NCI-H2196 treated with DMSO at 0.1 percent for 48 hours (cell line): ENCODE data around the gene SUPT5H.

Source experiments
- DNase-seq: peaks from one replicate; lab custom pipeline; 2025; ENCODE audit not compliant: unreplicated experiment; lab: John Stamatoyannopoulos, UW

The SUPT5H gene

DNA sequence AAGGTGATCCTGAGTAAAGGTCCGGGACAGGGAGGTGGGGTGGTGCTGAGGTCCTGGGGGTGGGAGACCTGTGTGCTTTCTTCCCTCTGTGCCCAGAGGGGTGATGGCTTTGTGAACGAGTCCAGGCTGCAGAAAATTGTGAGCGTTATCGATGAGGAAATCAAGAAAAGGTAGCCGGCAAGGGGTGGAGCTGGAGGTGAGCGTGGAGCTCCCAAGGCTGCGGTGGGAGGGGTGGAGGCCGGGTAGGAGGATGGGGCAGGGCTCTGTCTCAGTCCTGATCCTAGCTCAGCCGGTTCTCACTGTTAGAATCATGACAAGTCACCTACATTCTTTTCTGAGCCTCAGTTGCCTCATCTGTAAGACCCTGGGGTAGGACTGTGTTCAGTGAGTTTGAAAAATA lies 73.6 kb downstream of the SUPT5H start:
- DNase-seq: no peak

DNA sequence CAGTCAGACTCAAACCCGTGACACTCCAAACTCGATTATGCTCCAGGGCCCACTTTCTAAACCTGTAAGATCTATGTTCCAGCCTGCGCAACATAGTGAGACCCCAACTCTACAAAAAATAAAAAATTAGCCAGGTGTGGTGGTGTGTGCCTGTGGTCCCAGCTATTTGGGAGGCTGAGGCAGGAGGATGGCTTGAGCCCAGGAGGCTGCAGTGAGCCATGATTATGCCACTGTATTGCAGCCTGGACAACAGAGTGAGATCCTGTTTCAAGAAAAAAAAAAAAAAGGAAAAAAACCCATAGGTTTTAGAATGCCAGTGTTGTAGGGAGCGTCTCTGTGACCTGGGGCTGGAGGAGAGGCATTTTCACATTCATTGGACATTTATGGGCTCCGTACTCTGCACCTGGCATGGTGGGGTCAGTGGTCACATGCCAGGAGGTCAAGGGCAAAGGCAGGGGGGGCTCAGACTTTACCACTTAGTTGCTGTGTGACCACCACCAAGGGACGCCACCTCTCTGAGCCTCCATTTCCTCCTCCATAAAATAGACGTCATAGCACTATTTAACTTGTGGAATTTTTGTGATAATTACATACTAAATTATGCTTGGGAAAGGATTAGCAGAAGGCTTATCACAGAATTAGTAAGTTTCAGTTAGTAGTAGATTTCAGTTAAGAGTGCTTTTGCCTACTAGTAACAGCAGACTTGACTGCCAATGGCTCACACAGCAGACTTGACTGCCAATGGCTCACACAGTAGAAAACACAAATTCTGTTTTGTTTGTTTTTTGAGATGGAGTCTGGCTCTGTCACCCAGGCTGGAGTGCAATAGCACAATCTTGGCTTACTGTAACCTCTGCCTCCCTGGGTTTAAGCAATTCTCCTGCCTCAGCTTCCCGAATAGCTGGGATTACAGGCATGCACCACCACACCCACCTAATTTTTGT lies 75.4 kb downstream of the SUPT5H start:
- DNase-seq: no peak

GRCh38 chr19:39524495-39524894 lies 79.1 kb downstream of the SUPT5H start:
- DNase-seq: no peak

DNA sequence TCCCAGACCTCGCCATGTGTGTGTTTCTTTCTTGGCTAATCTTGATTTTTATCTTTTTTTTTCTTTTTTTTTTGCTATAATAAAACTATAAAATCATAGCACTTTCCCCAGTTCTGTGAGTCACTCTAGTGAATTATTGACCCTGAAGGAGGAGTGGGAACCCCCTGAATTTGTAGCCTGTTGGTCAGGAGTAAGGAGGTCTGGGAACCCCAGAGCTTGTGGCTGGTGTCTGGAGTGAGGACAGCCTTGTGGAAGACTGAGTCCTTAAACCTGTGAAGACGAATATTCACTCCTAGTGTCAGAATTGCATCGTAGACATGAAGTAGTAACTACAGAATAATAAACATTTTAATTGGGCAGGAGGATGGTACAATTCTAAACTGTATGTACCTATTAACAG lies 79.8 kb downstream of the SUPT5H start:
- no peak for DNase-seq
